Effector memory CD4-positive, alpha-beta T cell (primary cell): ENCODE results near the gene CCDC152.
"Not testable (repeated sequence)": the region's sequence is repeated elsewhere in the genome, so short reads cannot be mapped to it uniquely, and the experiment has no call there.

Experiments used
- DNase-seq, 3 donors: peaks; one replicate each; pipeline ENCODE4 v3.0.0-alpha.2; 2020
- H3K27ac ChIP-seq: 2 replicates; pipeline ENCODE4 v1.7.0; 2013; ENCODE audit warnings: mild to moderate bottlenecking, low read length, moderate library complexity; ENCODE audit not compliant: insufficient read depth, poor library complexity, severe bottlenecking
- H3K27me3 ChIP-seq: replicated peaks from 2 replicates; pipeline ENCODE4 v1.7.0; 2013; ENCODE audit warnings: mild to moderate bottlenecking, low read length; ENCODE audit not compliant: insufficient read depth, control insufficient read depth, poor library complexity, severe bottlenecking
- H3K36me3 ChIP-seq: 2 replicates; pipeline ENCODE4 v1.7.0; 2013; ENCODE audit warnings: mild to moderate bottlenecking, low read length, moderate library complexity; ENCODE audit not compliant: control insufficient read depth, insufficient read depth
- H3K4me1 ChIP-seq: 2 replicates; pipeline ENCODE4 v1.7.0; 2013; ENCODE audit warnings: low read length, mild to moderate bottlenecking; ENCODE audit not compliant: control insufficient read depth, insufficient read depth, poor library complexity, severe bottlenecking
- H3K4me3 ChIP-seq: 2 replicates; pipeline ENCODE4 v1.7.0; 2013; ENCODE audit warnings: low read length, low read depth, mild to moderate bottlenecking; ENCODE audit not compliant: insufficient read depth, poor library complexity, severe bottlenecking
- H3K9me3 ChIP-seq: 2 replicates; pipeline ENCODE4 v1.7.0; 2013; ENCODE audit warnings: mild to moderate bottlenecking, low read length, moderate library complexity; ENCODE audit not compliant: control insufficient read depth
- total RNA-seq, 3 donors: gene quantifications; one replicate each; lab custom pipeline; 2026; lab: John Stamatoyannopoulos, UW

CCDC152 gene, protein sequence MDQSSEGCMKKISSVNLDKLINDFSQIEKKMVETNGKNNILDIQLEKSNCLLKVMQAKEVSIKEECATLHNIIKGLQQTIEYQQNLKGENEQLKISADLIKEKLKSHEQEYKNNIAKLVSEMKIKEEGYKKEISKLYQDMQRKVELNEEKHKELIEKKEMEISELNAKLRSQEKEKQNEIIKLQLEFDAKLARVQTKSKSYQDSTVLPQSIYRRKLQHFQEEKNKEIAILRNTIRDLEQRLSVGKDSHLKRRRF
- total RNA-seq, result 1.7 to 3.7 (median 2.9) reads per million in 3 donors

GRCh38 chr5:42756606-42757601, at the start of gene CCDC152:
TSS of gene CCDC152 (plus strand) at chr5:42756818. CDS start at chr5:42759122, 2,304 bp downstream.
- no peak within 1 kb of the TSS for H3K27ac ChIP-seq
- DNase-seq, result peak in 2 of 3 donors; percentile 7 to 21

GRCh38 chr5:42715785-42716184, 40.8 kb upstream of the CCDC152 start:
- H3K36me3 ChIP-seq, result no peaks in the 10 kb centered on the region
- H3K27ac ChIP-seq, result no peak overlapping the region
- no peak overlapping the region for H3K4me3 ChIP-seq
- peaks cover 7% of the 10 kb centered on the region for H3K4me1 ChIP-seq
- H3K9me3 ChIP-seq, result no peaks in the 10 kb centered on the region
- no peak for DNase-seq
- H3K27me3 ChIP-seq, result no peaks in the 10 kb centered on the region

More at GRCh38 chr5:42756606-42757601, at the start of gene CCDC152:
- Histone ChIP-seq H3K27me3 (no peaks in the 10 kb centered on the region), H3K9me3 (no peaks in the 10 kb centered on the region), H3K4me3 (peak within 1 kb of the TSS; percentile 41), H3K4me1 (no peaks in the 10 kb centered on the region), H3K36me3 (no peaks in the 10 kb centered on the region)

- H3K27me3 ChIP-seq, result no peaks in the 10 kb centered on the region
- no peak for DNase-seq
- peaks cover 7% of the 10 kb centered on the region for H3K4me1 ChIP-seq
- no peak overlapping the region for H3K4me3 ChIP-seq
- no peaks in the 10 kb centered on the region for H3K36me3 ChIP-seq
- no peaks in the 10 kb centered on the region for H3K9me3 ChIP-seq
- no peak overlapping the region for H3K27ac ChIP-seq
These were observed 38.0 kb upstream of the CCDC152 start for GRCh38 chr5:42718591-42718990.

GRCh38 chr5:42719034-42719433, 37.6 kb upstream of the CCDC152 start:
- H3K9me3 ChIP-seq, result no peaks in the 10 kb centered on the region
- H3K27ac ChIP-seq, result no peak overlapping the region
- DNase-seq, result no peak

DNA sequence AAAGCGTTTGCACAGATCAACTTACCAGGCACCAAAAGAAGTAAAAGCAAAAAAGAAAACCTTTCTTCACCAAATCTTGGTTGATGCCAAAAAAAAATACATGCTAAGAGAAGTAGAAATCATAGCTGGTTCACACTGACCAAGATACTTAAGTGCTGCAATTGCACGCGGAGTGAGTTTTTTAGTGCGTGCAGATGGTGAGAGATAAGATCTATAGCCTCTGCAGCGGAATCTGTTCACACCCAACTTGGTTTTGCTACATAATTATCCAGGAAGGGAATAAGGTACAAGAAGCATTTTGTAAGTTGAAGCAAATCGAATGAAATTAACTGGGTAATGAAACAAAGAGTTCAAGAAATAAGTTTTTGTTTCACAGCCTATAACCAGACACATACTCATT, 36.4 kb upstream of the CCDC152 start:
- Histone ChIP-seq H3K27me3 (no peaks in the 10 kb centered on the region), H3K27ac (no peak overlapping the region)
- no peak for DNase-seq

More at GRCh38 chr5:42719034-42719433, 37.6 kb upstream of the CCDC152 start:
- no peaks in the 10 kb centered on the region for H3K27me3 ChIP-seq
- no peak overlapping the region for H3K4me3 ChIP-seq
- peaks cover 7% of the 10 kb centered on the region for H3K4me1 ChIP-seq
- H3K36me3 ChIP-seq, result no peaks in the 10 kb centered on the region

GRCh38 chr5:42721484-42721883, 35.1 kb upstream of the CCDC152 start:
- H3K27ac ChIP-seq, result no peak overlapping the region
- H3K4me3 ChIP-seq, result no peak overlapping the region
- no peaks in the 10 kb centered on the region for H3K9me3 ChIP-seq
- H3K27me3 ChIP-seq, result no peaks in the 10 kb centered on the region
- H3K36me3 ChIP-seq, result no peaks in the 10 kb centered on the region
- DNase-seq, result no peak
- H3K4me1 ChIP-seq, result peaks cover 7% of the 10 kb centered on the region

More for the DNA sequence above, 36.4 kb upstream of the CCDC152 start:
- H3K9me3 ChIP-seq, result no peaks in the 10 kb centered on the region
- no peak overlapping the region for H3K4me3 ChIP-seq
- no peaks in the 10 kb centered on the region for H3K36me3 ChIP-seq
- peaks cover 7% of the 10 kb centered on the region for H3K4me1 ChIP-seq

DNA sequence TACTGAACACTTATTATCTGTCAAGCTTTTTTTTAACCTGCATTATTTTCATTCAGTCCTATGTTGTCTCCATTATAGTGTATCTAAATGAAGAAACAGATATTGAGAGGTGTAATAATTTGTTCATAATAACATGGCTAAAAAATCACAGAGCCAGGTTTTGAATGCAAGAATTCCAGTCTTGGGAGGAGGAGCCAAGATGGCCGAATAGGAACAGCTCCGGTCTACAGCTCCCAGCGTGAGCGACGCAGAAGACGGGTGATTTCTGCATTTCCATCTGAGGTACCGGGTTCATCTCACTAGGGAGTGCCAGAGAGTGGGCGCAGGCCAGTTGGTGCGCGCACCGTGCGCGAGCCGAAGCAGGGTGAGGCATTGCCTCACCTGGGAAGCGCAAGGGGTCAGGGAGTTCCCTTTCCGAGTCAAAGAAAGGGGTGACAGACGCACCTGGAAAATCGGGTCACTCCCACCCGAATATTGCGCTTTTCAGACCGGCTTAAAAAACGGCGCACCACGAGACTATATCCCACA, 22.0 kb upstream of the CCDC152 start:
- H3K36me3 ChIP-seq, H3K9me3 ChIP-seq, DNase-seq, H3K27me3 ChIP-seq, H3K4me3 ChIP-seq, H3K4me1 ChIP-seq, H3K27ac ChIP-seq: not testable (repeated sequence)

GRCh38 chr5:42740920-42741319, 15.7 kb upstream of the CCDC152 start:
- no peaks in the 10 kb centered on the region for H3K36me3 ChIP-seq
- H3K27me3 ChIP-seq, result no peaks in the 10 kb centered on the region
- no peak overlapping the region for H3K4me3 ChIP-seq
- no peaks in the 10 kb centered on the region for H3K4me1 ChIP-seq
- no peaks in the 10 kb centered on the region for H3K9me3 ChIP-seq
- H3K27ac ChIP-seq, result no peak overlapping the region
- no peak for DNase-seq

DNA sequence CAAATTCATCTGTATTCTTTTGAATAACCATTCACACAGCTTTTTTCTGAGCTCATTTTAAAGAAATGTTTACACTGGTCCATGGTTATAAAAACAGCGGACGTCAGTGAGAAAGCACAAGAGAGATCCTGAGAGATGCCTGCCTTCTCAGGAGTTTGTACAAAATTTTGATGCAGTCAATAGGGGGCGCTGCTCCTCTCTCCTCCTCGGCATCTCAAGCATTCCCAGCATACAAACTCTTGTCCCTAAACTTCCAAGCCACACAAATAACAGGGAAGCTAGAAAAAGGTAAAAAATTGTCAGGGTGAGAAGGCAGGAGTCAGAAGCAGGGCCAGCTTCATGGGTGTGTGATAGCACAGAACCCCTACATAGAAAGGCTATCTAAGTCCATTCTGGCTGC, 11.2 kb upstream of the CCDC152 start:
- no peak overlapping the region for H3K27ac ChIP-seq
- no peaks in the 10 kb centered on the region for H3K4me1 ChIP-seq
- H3K4me3 ChIP-seq, result no peak overlapping the region
- no peaks in the 10 kb centered on the region for H3K36me3 ChIP-seq
- H3K9me3 ChIP-seq, result no peaks in the 10 kb centered on the region
- DNase-seq, result no peak
- H3K27me3 ChIP-seq, result no peaks in the 10 kb centered on the region
